Measurements from ENCODE around the gene CLK4. TPM values are rescaled to one million over a fixed set of nuclear protein-coding genes. Genes with fewer than 3 reads are reported as not detected.

The CLK4 gene
- polyA plus RNA-seq, 1 donor = 71.0 TPM

DNA sequence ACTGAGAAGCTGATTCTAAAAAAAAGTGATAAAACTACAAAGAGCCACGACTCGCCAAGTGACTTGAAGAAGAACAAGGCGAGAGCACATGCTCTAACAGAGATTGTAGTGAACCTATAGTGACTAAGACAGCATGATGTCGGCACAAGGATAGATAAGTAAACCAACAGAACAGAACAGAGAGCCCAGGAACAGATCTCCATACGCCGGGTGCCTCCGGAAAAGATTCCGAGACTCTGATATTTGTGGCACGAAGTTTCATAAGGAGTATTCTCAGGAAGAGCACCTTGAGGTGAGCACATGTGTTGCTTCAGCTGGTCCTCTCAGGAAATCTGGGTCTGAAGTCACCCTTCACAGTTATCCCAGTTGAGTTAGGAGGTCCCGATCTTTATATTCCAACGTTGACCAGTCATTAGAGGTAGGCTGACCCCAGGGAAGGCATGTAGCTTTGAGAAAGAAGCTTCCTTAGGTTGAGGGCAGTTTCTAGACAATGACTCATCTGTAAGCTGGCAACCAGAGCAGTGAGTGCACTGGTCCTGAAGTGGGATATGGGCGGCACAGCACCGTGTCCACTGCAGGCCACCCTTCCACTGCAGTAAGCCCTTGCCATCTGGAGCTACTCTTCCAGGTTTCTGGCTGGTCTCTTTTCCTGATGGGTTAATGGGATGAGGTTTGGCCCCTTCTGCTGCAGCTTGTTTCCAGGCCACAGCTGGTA is 13.6 kb upstream of the CLK4 start:
- DNase-seq = no peak

DNA sequence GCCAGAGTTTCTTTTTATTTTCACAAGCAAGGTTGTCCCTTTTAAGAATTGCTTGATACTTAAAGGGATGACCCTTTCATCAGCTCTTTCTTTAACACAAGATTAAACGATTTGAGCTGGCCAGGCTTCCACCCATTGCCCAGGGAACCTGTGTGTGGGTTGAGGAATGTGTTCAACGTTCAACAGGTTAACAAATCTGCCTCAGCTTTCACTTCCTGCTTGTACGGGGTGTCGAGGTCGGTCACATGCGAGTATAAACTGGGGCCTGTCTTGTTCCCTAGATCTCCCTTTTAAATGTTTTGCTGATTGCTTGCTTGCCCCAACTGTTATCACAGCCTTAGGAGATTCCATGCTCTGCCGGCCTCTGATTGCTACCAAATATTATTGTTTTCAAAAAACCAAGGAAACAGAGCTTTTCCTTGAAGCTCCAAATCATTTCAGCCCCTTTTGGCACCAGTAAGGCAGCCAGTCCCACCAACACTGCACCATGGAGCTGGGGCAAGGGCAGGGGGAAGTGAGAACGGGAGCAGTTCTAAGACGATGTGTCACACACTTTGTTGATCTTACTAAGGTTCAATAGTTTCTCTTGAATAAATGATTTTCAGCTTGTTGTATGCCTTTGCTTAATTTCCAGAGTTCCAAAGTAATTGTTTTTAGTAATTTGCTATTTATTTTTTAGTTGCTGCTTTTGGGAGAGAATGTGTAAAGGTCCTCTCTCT is 10.7 kb upstream of the CLK4 start:
- DNase-seq = no peak

DNA sequence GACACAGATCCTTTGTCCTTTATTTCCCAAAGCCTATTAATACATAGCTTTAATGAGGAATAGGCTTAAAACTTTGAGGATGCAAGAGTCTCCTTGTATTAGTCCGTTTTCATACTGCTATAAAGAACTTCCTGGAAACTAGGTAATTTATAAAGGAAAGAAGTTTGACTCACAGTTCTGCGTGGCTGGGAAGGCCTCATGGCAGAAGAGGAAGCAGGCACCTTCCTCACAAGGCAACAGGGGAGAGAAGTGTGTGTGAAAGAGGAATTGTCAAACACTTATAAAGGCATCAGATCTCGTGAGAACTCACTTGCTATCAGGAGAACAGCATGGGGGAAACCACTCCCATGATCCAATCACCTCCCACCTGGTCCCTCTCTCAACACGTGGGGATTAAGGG is 5.4 kb upstream of the CLK4 start:
- DNase-seq = no peak

DNA sequence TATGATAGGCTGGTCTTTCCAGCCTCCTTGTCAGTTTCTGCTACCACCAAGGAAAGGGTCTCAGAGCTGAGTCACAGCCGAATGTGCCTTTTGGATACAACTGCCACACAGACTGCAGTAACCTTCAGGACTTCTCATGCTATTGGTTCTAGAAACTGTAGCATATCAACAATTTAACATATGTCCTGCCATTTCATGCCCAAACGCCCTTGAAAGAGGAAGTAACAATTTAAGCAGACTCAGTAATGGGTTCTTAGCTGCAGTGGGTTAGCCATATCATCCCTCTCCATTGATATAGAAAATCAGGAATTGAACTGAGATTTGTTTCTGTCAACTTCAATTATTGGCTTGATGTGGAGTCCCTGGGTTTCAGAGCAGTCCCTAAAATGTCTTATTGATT is 4.1 kb upstream of the CLK4 start:
- DNase-seq = no peak

DNA sequence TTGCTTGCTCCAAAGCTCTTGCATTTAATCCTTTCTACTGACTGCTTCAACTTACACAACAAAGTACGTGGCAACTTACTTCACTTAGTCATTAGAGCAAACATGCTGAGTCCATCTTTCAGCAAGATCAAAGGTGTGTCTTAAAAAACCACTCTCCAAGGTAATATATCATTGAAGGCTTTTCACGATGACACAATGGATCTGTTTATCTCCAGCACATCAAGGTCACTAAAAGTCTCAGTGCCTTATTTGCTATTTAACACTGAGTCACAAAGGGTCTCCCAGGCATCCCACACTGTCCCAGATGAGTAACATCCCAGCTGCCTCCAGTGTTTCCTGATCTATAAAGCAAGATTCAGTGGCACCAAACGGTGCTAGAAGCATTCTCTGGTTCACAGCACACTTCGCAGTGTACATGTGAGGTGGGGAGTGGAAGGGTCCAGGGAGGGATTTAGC is 3.7 kb upstream of the CLK4 start:
- no peak for DNase-seq

DNA sequence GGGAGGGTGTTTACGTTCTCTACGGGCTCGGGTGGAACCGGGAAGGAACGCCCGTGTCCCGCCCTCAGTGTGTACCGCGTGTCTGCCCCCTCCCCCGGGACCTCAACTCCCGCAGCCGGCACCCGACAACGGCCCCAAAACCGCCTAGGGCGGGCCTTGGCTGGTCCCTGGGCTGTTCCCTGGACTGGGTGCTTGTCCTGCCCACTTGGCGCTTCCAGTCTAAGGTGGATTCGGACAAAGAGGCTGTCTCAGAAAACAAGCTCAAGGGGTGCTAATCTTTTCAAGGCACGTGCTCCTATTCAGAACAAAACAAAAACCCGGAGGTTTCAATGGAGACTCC is 379 bp upstream of the CLK4 start:
- DNase-seq = no peak

DNA sequence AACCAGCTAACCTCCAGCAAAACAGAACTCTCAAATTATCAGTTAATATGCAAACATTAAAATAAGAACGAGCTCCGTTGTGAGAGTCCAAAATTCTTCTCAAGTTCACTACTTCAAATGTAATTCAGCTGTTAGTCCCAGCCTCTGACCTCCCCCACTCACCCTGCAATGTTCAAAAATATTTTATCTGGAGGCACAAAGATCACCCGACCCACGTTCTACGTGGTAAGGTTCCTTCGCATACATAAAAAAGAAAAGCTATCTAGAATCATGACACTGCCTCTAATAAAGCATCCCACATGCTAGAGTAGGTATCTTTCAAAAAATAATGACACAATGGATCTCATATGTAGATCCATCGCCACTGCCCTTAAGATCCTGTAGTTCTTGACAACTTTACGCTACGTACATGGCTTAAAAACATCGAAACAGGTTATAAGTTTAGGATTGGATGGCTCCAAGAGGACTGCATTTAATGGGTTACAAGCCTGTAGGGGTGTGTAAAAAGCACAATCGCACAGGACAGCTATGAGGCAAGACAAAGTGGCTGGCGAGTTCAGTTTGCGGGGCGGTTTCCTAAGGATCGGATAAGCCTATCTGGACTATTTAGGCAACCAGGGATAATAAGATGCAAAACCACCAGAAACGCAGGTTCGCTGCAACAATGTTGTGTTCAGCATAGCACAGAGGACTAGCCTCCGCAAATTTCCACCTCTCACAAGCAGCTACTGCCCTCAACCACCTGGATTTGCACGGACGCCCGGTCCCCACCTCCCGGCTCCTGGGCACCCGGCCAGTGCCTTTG is 969 bp downstream of the CLK4 start:
- peak; percentile 53 for DNase-seq

DNA sequence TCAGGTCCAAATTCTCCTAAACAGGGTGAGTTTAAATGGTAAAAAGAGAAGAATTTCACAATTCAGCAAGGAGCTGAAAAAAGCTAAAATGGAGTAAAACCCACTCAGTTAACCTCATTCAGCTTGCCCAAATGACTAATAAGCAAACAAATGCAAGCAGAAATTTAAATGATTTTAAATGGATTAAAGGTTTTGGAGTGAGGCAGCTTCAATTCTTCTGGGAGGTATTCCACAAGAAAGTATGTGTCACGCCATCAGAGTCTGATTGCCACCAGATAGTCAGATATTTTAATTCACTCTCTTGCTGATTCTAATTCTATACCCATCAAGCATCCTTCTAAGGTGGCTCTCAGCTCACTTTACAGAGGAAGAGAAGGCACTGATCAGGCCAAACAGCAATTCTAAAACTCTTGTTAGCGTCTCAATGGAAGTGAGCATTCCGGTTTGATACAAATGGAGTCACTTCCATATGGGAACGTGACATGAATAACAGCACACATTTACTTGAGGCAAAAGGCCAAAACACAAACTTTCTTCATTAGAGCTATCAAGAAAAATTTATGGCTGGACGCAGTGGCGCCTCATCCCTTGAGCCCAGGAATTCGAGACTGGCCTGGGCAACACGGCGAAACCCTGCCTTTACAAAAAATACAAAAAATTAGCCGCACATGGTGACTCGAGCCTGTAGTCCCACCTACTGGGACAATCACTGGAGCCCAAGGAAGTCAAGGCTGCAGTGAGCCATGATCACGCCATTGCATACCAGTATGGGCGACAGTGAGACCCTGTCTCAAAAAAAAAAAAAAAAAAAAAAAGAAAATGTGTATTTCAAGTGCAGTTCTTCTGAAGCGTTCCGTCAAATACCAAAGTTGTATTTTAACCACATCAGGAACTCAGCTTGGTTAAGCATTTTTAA is 2.0 kb downstream of the CLK4 start:
- DNase-seq = peak; percentile 45

DNA sequence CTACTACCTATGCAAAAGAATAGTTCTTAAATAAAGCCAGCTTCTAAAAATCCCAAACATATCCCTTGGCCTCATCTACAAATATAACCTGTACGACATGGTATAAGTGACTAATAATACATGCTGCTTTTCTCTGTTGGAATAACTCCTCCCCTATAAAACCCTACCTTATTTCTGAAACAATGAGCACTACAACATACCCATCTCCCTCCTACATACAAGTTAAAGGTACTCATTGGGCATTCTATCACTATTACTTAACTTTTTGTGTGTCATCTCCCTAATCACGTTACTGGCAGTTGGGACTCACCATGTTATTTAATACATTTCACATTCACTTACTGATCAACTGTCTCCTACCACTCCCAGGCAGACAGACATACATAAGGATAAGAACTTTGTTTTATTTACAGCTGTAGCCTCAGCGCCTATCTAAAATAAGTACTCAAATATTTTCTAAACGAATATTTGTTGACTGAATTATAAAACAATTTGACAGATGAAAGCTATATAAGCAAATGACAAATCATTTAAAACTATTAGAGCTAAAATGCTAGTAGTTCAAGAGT is 4.1 kb downstream of the CLK4 start:
- DNase-seq = no peak

DNA sequence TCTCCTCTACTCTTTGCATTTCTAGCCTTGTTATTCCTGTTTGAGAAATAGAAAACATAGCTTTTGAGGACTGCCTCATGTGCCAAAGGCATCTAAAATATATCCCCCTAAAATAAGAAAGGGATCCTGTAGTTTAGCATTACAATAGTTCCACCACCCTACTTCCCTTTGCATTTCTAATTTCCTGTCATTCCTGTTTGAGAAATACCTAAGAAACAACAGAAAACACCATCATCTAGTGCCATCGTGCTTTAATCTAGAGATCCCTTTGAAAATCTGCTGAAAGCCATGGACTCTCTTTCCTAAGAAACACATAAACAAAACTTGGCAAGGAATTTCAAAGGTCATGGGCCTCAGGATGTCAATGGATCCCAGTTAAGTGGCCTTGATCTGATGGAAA is 7.5 kb downstream of the CLK4 start:
- DNase-seq = no peak

DNA sequence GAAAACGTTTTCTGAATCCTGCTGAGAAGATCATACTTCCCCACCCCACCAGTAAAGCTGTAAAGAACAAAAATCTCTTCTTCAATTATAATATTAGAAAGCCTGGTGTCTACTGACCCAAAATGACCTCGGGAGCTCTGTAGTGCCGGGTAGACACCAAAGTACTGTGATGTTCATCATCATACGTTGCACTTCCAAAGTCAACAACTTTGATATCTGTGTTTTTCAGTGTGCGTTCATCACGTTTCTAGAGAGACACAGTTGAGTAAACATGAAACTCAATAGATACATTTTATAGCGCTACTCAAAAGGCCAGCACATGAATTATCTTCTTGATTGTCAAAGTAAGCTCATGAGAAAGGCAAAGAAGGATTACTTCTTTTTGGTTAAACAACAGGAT is 14.6 kb downstream of the CLK4 start:
- DNase-seq = no peak

DNA sequence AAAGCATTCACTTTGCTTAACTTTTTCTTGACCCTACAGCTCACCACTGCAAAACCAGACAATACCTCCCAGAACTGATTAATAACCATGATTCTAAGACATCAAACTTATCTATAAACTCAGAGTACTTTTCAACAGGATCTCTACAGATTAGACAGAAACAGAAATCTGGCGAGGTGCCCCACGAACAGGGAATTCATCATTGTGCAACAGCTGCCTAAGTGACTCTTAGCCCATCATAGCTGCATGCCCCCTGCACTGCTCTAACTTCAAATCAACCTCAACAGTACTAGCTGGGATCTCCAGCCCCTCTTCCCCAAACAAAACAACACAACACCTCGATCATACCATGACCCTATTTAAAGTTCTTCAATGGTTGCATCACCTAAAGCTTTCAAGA is 20.6 kb downstream of the CLK4 start:
- no peak for DNase-seq

DNA sequence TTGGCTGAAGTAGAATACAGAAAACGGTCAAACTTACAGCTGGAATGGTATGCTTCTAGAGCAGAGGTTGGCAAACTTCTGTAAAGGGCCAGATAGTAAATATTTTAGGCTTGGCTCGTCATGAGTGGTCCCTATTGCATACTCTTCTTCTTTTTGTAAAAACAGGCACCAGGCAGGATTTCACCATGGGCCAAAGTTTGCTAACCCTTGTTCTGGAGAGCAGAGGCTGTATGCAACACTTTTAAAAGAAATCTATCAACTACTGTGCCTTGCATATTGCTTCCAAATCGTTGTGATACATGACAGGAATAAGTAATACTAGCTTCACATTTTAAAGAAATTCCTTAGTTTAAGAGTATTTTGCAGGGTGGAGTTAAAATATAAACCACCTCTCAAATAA is 21.1 kb downstream of the CLK4 start:
- no peak for DNase-seq

DNA sequence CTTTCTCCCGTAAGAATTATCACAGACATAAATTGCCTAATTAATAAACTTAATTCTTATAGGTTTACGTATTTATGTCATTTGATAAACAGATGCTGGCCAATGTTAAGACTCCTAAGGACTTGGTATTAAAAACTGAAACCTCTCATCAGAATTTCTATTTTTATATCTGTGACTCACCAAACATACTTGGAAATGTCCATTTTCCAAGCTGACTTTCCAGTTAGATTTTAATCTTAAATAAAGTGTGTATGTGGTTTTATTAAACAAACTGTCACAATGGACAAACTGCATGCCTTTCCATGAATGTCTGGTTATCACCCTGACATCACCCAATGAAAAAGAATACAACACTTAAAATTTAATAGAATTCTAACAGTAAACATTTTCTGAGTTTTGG is 24.1 kb downstream of the CLK4 start:
- no peak for DNase-seq

DNA sequence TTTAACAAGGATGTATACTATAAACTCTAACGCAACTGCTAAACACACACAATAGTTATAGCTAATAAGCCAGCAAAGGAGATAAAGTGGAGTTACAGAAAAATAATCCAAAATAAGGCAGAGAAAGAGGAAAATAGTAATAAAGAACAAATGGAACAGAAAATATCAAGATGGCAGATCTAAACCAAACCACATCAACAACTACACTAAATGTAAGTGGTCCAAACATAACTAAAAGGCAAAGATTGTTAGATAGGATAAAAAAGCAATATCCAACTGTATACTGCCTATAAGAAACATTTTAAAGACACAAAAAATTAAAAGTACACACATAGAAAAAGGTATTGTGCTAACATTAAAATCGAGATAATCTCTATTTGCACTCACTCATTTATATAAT is 31.1 kb downstream of the CLK4 start:
- no peak for DNase-seq

DNA sequence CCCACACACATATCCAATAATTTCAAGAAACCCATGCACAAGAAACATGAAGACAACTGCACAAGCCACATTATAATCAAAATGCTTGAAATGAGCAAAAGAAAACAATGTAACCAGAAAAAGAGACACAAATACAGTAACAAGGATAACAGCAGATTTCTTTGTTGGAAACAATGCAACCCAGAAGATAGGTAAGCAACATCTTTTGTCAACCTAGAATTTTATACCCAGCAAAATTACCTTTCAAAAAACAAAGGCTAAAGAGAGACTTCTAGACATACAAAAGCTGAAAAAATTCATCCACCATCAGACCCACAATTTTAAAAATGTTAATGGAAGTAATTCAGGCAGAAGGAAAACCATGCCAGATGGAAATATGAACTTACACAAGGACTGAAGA is 31.7 kb downstream of the CLK4 start:
- DNase-seq = no peak

DNA sequence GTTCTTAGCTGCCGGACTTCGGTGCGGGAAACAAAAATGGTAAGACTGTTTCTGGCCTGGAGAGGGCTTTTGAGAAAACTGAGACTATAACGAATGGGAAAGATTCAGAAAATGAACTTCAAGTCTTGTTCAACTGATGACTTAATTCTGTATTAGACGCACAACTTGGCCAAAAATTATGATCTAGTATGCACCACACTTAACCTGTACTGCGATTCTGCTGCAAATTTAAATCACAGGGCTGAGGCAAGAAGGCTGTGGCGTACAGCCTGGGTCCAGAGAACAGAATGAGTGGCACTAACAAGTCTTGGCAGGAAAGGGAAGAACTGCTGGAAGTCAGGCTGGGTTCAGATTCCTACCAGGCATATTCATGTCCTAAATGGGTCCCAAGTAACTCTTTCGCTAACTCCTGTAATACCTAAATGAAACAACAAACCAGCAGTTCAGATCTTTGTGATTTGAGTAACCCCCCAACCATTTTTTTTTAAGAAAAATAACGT is 35.9 kb downstream of the CLK4 start:
- DNase-seq = no peak

DNA sequence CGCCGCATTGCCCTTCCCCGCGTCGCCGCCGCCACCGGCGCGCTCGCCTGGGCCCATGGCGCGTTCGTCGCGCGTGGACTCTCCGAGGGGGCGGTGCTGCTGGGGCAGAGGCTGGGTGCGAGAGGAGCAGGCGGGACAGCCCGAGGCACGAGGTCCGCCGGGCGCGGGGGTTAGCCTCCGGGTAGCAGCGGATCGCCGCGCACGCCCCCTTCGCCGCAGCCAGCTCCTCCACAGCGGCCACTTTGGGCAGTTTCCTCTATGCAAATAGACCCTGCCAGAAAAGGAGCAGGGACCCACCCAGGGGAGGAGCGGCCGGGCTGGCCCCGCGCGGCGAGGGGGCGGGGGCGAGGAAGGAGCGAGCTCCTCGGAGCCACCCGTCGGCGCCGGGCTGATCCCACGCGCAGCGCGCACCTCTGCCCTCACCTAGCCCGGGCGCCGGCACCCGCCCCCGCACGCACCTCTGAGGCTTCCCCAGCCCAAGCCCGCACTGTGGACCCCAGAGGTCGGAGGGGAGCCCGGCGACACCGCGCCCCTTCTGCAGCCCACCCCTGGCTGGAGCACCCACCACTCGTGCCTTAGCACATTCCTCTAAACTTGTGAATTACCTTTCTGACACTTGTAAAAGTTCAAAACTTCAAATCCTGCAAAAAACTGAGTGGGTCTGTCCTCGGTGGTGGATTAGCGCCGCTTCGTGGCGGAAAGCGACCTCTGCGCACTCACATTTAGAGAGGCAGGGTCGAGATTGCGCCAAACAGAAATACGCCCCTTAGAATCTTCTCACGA is 36.5 kb downstream of the CLK4 start, which contains the start of gene COL23A1:
Gene COL23A1, minus strand, starts transcription at position 253 of the 783 bp plus-strand sequence.
- peak; percentile 75 for DNase-seq

DNA sequence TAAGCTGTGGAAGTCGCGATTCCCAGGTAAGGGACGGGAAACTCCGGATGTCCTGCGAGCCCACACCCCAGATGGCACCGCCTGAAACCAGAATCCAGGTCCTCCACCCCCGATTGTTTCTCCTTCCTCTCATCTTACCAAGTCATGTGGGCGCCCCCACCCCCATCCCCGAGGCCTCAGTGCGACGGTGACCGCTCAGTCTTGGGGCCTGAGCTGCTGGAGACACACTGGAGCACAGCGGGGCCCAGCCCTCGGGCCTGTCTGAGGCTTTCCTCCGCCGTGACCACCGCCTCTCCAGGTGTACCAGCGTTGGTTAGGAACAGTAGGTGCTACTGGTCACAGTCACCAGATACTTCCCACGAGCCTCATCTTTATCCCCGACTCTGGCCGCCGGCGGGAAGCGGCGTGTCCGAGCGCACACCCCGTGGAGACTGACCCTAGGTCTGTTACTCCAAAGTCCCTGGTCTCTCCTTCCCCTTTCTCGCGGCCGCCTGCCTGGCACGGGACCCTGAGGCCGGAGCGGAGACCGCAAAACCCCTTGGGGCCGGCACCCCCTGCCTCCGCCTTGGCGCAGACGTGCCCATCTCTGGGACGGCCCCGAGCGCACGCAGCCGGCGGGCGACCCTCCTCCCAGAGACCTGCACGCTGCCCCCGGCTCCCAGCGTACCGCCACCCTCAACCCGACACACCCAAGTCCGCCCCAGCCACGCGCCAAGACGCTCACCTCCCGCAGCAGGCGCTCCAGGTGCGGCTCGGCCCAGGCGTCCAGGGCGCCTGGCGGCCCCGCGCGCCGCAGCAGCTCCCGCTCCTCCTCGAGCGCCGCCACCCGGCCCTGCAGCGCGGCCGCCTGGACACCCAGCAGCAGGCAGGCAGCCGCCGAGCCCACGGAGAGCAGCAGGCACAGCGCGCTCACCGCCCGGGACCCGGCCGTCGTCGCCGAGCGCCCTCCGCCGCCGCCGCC is 37.4 kb downstream of the CLK4 start:
- no peak for DNase-seq

Measured in left kidney (tissue), 2 donors.